GM21717 (cell line): ENCODE measurements around the gene S1PR4.

Experiments used
- ATAC-seq: cut with Tn5 transposase; IDR thresholded peaks from one replicate; pipeline ENCODE4 v1.9.1; 2021; ENCODE audit warnings: mild to moderate bottlenecking, moderate library complexity; ENCODE audit not compliant: unreplicated experiment

The S1PR4 gene, protein sequence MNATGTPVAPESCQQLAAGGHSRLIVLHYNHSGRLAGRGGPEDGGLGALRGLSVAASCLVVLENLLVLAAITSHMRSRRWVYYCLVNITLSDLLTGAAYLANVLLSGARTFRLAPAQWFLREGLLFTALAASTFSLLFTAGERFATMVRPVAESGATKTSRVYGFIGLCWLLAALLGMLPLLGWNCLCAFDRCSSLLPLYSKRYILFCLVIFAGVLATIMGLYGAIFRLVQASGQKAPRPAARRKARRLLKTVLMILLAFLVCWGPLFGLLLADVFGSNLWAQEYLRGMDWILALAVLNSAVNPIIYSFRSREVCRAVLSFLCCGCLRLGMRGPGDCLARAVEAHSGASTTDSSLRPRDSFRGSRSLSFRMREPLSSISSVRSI

GRCh38 chr19:3178377-3178972, at the start of gene S1PR4:
Gene S1PR4 (plus strand): TSS chr19:3178769. CDS start chr19:3178793, 24 bp downstream.
- ATAC-seq: no peak

GRCh38 chr19:3129112-3129511, 49.5 kb upstream of the S1PR4 start:
- ATAC-seq: no peak

- ATAC-seq: no peak
These were observed 47.4 kb upstream of the S1PR4 start for GRCh38 chr19:3131168-3131567.

GRCh38 chr19:3132971-3133792, 45.4 kb upstream of the S1PR4 start:
- ATAC-seq: no peak

GRCh38 chr19:3133793-3134116, 44.8 kb upstream of the S1PR4 start:
- ATAC-seq: no peak

GRCh38 chr19:3135961-3136683, 42.4 kb upstream of the S1PR4 start, which contains the start of gene GNA15:
Gene GNA15 (plus strand): TSS chr19:3136033. CDS start chr19:3136451, 418 bp downstream.
- ATAC-seq: no peak

DNA sequence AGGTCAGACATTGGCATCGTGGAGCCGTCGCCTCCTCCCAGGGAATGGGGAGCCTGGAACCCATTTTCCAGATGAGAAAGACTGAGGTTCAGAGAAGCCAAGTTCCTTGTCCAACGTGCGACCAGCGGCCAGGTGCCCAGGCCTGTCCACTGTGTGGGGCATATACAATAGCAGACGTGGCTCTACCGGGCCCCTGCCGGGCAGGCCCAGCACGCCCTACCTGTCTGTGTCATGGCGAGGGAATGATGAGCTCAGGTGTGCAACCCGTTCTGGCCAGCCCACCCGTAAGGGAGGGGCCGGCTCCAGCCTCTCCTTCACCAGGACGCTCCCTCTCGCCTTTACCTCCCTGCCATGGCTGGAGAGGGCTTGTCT, 41.9 kb upstream of the S1PR4 start:
- ATAC-seq: no peak

DNA sequence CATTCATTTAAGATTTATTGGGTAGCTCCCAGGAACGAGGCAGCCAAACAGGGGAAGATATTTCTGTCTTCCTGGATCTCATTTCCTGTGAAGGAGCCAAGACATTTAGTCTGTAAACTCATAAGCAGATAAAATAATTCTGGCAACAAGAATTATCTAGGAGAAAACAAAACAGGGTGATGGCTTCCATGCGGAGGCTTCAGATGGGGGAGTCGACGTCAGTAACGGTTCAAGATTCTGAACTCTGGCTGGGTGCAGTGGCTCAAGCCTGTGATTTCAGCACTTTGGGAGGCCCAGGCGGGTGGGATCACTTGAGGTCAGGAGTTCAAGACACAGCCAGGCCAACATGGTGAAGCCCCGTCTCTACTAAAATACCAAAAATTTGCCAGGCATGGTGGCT, 41.5 kb upstream of the S1PR4 start:
- ATAC-seq: no peak

DNA sequence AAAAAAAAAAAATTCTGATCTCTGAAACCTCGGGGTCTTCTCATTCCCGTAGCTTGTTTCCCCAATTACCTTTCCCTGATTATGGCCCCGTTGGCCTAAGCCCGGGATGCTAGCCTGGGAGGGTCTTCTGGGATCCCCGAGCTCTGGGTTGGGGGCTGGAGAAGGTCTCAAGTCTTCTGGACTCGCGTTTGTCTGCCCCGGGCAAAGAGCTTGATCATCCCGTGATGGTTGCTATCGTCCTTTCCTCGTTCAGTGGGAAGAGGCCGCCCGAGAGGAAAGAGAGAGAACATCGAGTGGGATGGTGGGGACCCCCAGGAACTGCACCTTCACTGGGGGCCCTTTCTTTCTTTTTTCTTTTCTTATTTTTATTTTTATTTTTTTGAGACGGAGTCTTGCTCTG, 40.3 kb upstream of the S1PR4 start:
- ATAC-seq: no peak

GRCh38 chr19:3140667-3141038, 37.9 kb upstream of the S1PR4 start:
- ATAC-seq: no peak

DNA sequence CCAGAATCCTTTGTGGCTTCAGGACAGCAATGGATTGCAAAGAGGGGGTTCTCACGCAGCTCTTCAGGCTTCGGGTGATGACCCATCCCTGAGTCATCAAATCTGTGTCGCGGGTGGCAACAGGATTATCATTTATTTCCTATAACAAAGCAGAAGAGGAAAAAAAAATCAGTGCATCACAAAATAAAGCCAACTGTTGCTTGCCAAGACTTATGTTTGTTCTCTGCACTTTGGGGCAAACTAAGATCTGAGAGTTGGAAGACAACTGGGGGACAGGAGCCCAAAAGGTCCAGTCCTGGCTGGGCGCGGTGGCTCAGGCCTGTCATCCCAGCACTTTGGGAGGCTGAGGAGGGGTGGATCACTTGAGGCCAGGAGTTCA, 36.3 kb upstream of the S1PR4 start:
- ATAC-seq: no peak

DNA sequence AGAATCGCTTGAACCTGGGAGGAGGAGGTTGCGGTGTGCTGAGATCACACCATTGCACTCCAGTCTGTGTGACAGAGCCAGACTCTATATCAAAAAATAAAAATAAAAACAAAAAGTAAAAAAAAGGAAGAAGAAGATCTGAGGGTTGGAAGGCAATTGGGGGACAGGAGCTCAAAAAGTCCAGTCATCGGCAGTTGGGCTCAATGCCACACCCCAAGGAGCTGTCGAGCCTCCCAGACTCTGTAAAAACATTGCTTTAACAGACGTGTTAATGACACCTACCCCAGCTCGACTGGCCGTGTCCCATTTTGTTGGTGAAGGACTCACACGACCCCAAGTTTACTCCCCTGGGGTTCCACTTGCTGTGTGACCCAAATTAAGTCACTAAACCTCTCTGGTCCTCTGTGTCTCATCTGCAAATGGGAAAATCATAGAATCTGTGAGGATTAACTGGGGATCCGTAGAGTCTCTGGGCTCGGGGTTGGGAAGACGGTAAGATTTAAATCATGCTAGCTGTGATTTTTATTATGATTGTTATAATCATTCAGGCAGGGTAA, 35.7 kb upstream of the S1PR4 start:
- ATAC-seq: no peak

GRCh38 chr19:3145909-3146676, 32.5 kb upstream of the S1PR4 start:
- no peak for ATAC-seq

GRCh38 chr19:3146677-3147100, 31.9 kb upstream of the S1PR4 start:
- ATAC-seq: no peak

DNA sequence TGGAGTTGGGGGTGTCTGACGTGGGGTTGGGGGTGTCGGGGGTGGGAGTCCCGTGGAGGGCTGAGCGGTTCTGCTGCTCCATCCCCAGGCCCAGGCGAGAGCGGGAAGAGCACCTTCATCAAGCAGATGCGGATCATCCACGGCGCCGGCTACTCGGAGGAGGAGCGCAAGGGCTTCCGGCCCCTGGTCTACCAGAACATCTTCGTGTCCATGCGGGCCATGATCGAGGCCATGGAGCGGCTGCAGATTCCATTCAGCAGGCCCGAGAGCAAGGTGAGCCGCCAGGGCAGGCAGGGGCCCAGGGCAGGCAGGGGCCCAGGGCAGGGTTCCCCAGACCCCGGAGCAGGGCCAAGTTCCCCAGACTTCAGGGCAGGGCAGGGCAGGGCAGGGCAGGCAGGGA, 30.1 kb upstream of the S1PR4 start:
- no peak for ATAC-seq

DNA sequence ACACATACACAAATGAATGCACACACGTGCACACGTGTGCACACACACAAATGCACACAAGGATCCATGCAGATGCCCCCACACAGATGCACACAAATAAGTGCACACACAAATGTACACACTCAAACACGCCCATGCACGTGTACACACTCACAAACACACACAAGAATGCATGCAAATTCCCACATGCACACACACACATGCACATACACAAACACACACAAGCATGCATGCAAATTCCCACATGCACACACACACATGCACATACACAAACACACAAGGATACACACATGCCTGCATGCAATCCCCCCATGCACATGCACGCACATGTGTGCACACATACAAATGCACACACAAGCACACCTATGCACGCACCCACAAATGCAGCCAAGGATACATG, 29.5 kb upstream of the S1PR4 start:
- no peak for ATAC-seq

- ATAC-seq: no peak
These were observed 28.8 kb upstream of the S1PR4 start for GRCh38 chr19:3149526-3150505.

- ATAC-seq: no peak
These were observed 27.7 kb upstream of the S1PR4 start for GRCh38 chr19:3150739-3151329.
